HG02973 (cell line): Measurements from ENCODE around the gene NOL8.

ENCODE experiments used
- ATAC-seq: cut with Tn5 transposase; IDR thresholded peaks from one replicate; pipeline ENCODE4 v1.9.1; 2021; ENCODE audit warnings: moderate library complexity; ENCODE audit not compliant: unreplicated experiment

Gene NOL8

DNA sequence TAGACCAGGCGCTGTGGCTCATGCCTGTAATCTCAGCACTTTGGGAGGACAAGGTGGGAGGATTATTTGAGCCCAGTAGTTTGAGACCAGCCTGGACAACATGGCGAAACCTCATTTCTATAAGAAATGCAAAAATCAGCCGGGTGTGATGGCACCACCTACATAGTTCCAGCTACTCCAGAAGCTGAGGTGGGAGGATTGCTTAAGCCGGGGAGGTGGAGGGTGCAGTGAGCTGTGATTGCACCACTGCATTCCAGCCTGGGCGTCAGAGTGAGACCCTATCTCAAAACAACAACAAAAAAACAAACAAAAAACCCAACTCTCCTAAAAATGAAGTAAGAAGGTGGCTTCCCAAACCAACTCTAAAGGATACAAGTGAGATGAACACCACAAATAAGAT is 54.6 kb downstream of the NOL8 start:
- ATAC-seq = no peak

DNA sequence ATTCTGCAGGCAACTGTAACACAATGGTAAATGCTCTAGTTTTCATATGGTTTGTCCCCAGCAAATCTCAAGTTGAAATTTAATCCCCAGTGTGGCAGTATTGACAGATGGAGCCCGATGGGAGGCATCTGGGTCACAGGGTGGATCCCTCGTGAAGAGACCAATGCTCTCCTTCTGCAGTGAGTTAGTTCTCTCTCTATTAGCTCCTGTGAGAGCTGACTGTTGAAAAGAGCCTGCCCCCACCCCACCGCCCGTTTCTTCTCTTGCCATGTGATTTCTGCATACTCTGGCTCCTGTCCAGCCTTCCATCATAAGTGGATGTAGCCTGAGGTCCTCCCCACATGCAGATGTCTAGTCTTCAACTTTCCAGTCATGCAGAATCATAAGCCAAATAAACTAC is 58.7 kb downstream of the NOL8 start:
- no peak for ATAC-seq

GRCh38 chr9:92265154-92265553 is 60.0 kb downstream of the NOL8 start:
- ATAC-seq = no peak

- ATAC-seq = no peak
These were observed 62.0 kb downstream of the NOL8 start for GRCh38 chr9:92263131-92263530.

- ATAC-seq = no peak
These were observed 67.8 kb downstream of the NOL8 start for GRCh38 chr9:92257327-92257726.

- ATAC-seq = no peak
These were observed 70.5 kb downstream of the NOL8 start for GRCh38 chr9:92254381-92255337.

- no peak for ATAC-seq
These were observed 71.5 kb downstream of the NOL8 start for GRCh38 chr9:92253656-92254055.

DNA sequence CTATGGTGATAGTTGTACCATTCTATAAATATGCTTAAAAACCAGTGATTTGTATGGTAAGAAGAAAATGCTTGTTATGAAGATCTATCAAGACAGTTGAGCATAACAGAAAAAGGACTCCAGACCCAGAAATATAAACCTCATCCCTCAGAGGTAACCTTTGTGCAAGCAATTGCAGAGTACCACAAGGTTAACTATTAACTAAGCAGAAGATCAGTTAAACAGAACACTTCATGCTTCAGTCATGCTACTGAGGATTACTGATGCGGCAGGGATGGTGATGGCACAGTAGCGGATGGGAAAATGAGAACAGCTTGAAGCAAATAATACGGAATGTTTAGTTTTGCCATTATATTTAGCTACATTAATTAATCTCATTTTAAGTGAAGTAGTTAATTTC is 77.2 kb downstream of the NOL8 start:
- no peak for ATAC-seq
